ENCODE measurements around the gene BHMT. TPM values are rescaled to one million over a fixed set of nuclear protein-coding genes. Genes with fewer than 3 reads are reported as not detected.

BHMT gene
- total and polyA plus RNA-seq, 2 donors (not counting 1 experiment from before 2014, with no cell fraction given), result 0.17 TPM; not detected in 1

- Histone ChIP-seq H3K4me2 (ENCODE audit: extremely low read depth, insufficient read depth, low read length) (peak overlapping the region; percentile 95), H3K36me3 (ENCODE audit: control insufficient read depth, insufficient read depth, low read length) (no peaks in the 10 kb centered on the region), H4K20me1 (ENCODE audit: control insufficient read depth, extremely low read depth, insufficient read depth, low read length) (no peaks in the 10 kb centered on the region), H3K4me3 (replicated peaks in 1 of 4; ENCODE audit: control extremely low read depth in 1 of 4, insufficient read depth in 1 of 4, low read depth in 3 of 4, low read length in 4 of 4) (peak overlapping the region; percentile 5 to 55 (median 40)), H3K27me3 (ENCODE audit: control insufficient read depth, insufficient read depth, low read length) (no peaks in the 10 kb centered on the region), H2AFZ (ENCODE audit: low read length) (peak overlapping the region; percentile 87), H3K79me2 (ENCODE audit: control insufficient read depth, insufficient read depth, low read length) (no peaks in the 10 kb centered on the region), H3K9ac (ENCODE audit: insufficient read depth, low read length) (no peak overlapping the region), H3K9me3 (ENCODE audit: control insufficient read depth, insufficient read depth, low read depth, low read length) (no peaks in the 10 kb centered on the region), H3K27ac (ENCODE audit: insufficient read depth, low read length) (peak overlapping the region; percentile 46), H3K4me1 (ENCODE audit: control insufficient read depth, extremely low read depth, insufficient read depth, low read length) (peaks cover 6% of the 10 kb centered on the region)
- TF ChIP-seq EZH2 (IDR thresholded peaks at IDR 0.05; ENCODE audit: low read length, missing control alignments), result no peak
- TF ChIP-seq CTCF (conservative IDR thresholded peaks at IDR 0.05 in 1 of 2, IDR thresholded peaks at IDR 0.05 in 1 of 2; ENCODE audit: low read depth in 1 of 2, low read length in 2 of 2), result no peak
- peak; percentile 33 to 78 for DNase-seq (ENCODE audit: low read depth in 2 of 2)
These were observed 21.6 kb downstream of the BHMT start for GRCh38 chr5:79133121-79133656.

GRCh38 chr5:79133657-79134451 is 22.2 kb downstream of the BHMT start:
- H3K27ac ChIP-seq (ENCODE audit: insufficient read depth, low read length), result peak overlapping the region; percentile 59

More at GRCh38 chr5:79133657-79134451, 22.2 kb downstream of the BHMT start:
- Histone ChIP-seq H3K27me3 (ENCODE audit: control insufficient read depth, insufficient read depth, low read length) (no peaks in the 10 kb centered on the region), H2AFZ (ENCODE audit: low read length) (peak overlapping the region; percentile 90), H3K4me1 (ENCODE audit: control insufficient read depth, extremely low read depth, insufficient read depth, low read length) (peaks cover 6% of the 10 kb centered on the region), H3K79me2 (ENCODE audit: control insufficient read depth, insufficient read depth, low read length) (no peaks in the 10 kb centered on the region), H3K4me2 (ENCODE audit: extremely low read depth, insufficient read depth, low read length) (peak overlapping the region; percentile 95), H3K9me3 (ENCODE audit: control insufficient read depth, insufficient read depth, low read depth, low read length) (no peaks in the 10 kb centered on the region), H3K4me3 (replicated peaks in 1 of 4; ENCODE audit: control extremely low read depth in 1 of 4, insufficient read depth in 1 of 4, low read depth in 3 of 4, low read length in 4 of 4) (peak overlapping the region; percentile 5 to 55 (median 40)), H3K36me3 (ENCODE audit: control insufficient read depth, insufficient read depth, low read length) (no peaks in the 10 kb centered on the region), H4K20me1 (ENCODE audit: control insufficient read depth, extremely low read depth, insufficient read depth, low read length) (no peaks in the 10 kb centered on the region), H3K9ac (ENCODE audit: insufficient read depth, low read length) (no peak overlapping the region)
- DNase-seq (ENCODE audit: low read depth in 2 of 2), result peak; percentile 82 to 94
- TF ChIP-seq CTCF (conservative IDR thresholded peaks at IDR 0.05 in 1 of 2, IDR thresholded peaks at IDR 0.05 in 1 of 2; ENCODE audit: low read depth in 1 of 2, low read length in 2 of 2) (peak; percentile 80 to 87), EZH2 (IDR thresholded peaks at IDR 0.05; ENCODE audit: low read length, missing control alignments) (no peak)

Measured in fibroblast of lung (primary cell).